D341Med (cell line): ENCODE results near the gene CEP290.
"Not testable (repeated sequence)": the region's sequence is repeated elsewhere in the genome, so short reads cannot be mapped to it uniquely, and the experiment has no call there.

Experiments
- DNase-seq: peaks from one replicate; pipeline ENCODE4 v3.0.0; 2012; ENCODE audit warnings: low spot score

The CEP290 gene

GRCh38 chr12:88052686-88053085 is 89.2 kb downstream of the CEP290 start:
- peak; percentile 53 for DNase-seq

GRCh38 chr12:88044035-88044434 is 97.9 kb downstream of the CEP290 start:
- DNase-seq = no peak

- DNase-seq = no peak
Observed at GRCh38 chr12:88037770-88038169, 104.1 kb downstream of the CEP290 start.

- no peak for DNase-seq
Observed at GRCh38 chr12:88036353-88036965, 105.4 kb downstream of the CEP290 start.

- no peak for DNase-seq
Observed at GRCh38 chr12:88035907-88036289, 106.0 kb downstream of the CEP290 start.

- peak; percentile 95 for DNase-seq
Observed at GRCh38 chr12:88035271-88035906, 106.5 kb downstream of the CEP290 start.

GRCh38 chr12:88031161-88031560 is 110.7 kb downstream of the CEP290 start:
- DNase-seq = not testable (repeated sequence)

GRCh38 chr12:88029093-88029665 is 112.7 kb downstream of the CEP290 start, which contains the start of gene C12orf50:
TSS of gene C12orf50 (minus strand) at chr12:88029401. CDS start at chr12:88026962, 2,439 bp downstream.
- DNase-seq = no peak

GRCh38 chr12:88026196-88026595 is 115.7 kb downstream of the CEP290 start:
- no peak for DNase-seq

- DNase-seq = no peak
Observed at GRCh38 chr12:88017964-88018363, 123.9 kb downstream of the CEP290 start.

GRCh38 chr12:88015825-88016224 is 126.1 kb downstream of the CEP290 start:
- DNase-seq = no peak

GRCh38 chr12:88011755-88012154 is 130.1 kb downstream of the CEP290 start:
- no peak for DNase-seq

- no peak for DNase-seq
Observed at GRCh38 chr12:88006351-88006750, 135.5 kb downstream of the CEP290 start.

- DNase-seq = no peak
Observed at GRCh38 chr12:88001327-88001726, 140.6 kb downstream of the CEP290 start.
